Stimulated activated CD8-positive, alpha-beta memory T cell treated with anti-CD3 and anti-CD28 coated beads, Interleukin-7, amount 100 ng/mL, for 1 hour (primary cell): Measurements from ENCODE around the gene TAF11L14.
"Not testable (repeated sequence)": the region's sequence is repeated elsewhere in the genome, so short reads cannot be mapped to it uniquely, and the experiment has no call there.

Source experiments
- DNase-seq, 2 donors: peaks; one replicate each; pipeline ENCODE4 v3.0.0-alpha.2; 2020; ENCODE audit warnings: low read depth in 2 of 2

TAF11L14 gene

GRCh38 chr5:17634160-17634559 is at the start of gene TAF11L14:
Gene TAF11L14 (plus strand): TSS chr5:17634460.
- DNase-seq, result no peak

- not testable (repeated sequence) for DNase-seq
Measured at GRCh38 chr5:17585658-17586057, 48.6 kb upstream of the TAF11L14 start, which contains the start of gene TAF11L7. Gene TAF11L7 (minus strand): TSS chr5:17585758.

GRCh38 chr5:17590860-17591259 is 43.4 kb upstream of the TAF11L14 start, which contains the start of gene TAF11L8:
Gene TAF11L8 (minus strand): TSS chr5:17590960.
- not testable (repeated sequence) for DNase-seq

GRCh38 chr5:17594255-17594654 is 40.0 kb upstream of the TAF11L14 start, which contains the start of gene TAF11L9:
Gene TAF11L9 (minus strand): TSS chr5:17594394.
- DNase-seq, result not testable (repeated sequence)

GRCh38 chr5:17597728-17598127 is 36.5 kb upstream of the TAF11L14 start, which contains the start of gene TAF11L10:
Gene TAF11L10 (minus strand): TSS chr5:17597828.
- not testable (repeated sequence) for DNase-seq

- DNase-seq, result not testable (repeated sequence)
Measured at GRCh38 chr5:17603880-17604279, 30.4 kb upstream of the TAF11L14 start, which contains the start of gene TAF11L11. Gene TAF11L11 (plus strand): TSS chr5:17604183.

GRCh38 chr5:17604951-17605350 is 29.3 kb upstream of the TAF11L14 start:
- no peak for DNase-seq

GRCh38 chr5:17607461-17607860 is 26.8 kb upstream of the TAF11L14 start:
- DNase-seq, result not testable (repeated sequence)

- not testable (repeated sequence) for DNase-seq
Measured at GRCh38 chr5:17610092-17610491, 24.2 kb upstream of the TAF11L14 start, which contains the start of gene TAF11L12. Gene TAF11L12 (plus strand): TSS chr5:17610392.

- DNase-seq, result no peak
Measured at GRCh38 chr5:17614872-17615605, 19.2 kb upstream of the TAF11L14 start.

GRCh38 chr5:17619354-17619753 is 14.9 kb upstream of the TAF11L14 start:
- no peak for DNase-seq

GRCh38 chr5:17620627-17621026 is 13.6 kb upstream of the TAF11L14 start:
- no peak for DNase-seq

- DNase-seq, result no peak
Measured at GRCh38 chr5:17625686-17626085, 8.6 kb upstream of the TAF11L14 start.

- not testable (repeated sequence) for DNase-seq
Measured at GRCh38 chr5:17631788-17632187, 2.5 kb upstream of the TAF11L14 start, which contains the start of gene TAF11L13. Gene TAF11L13 (plus strand): TSS chr5:17632088.

- DNase-seq, result not testable (repeated sequence)
Measured at GRCh38 chr5:17649232-17649631, 15.0 kb downstream of the TAF11L14 start.

- DNase-seq, result not testable (repeated sequence)
Measured at GRCh38 chr5:17655201-17655759, 21.0 kb downstream of the TAF11L14 start.

GRCh38 chr5:17655921-17656320 is 21.7 kb downstream of the TAF11L14 start:
- no peak for DNase-seq

- DNase-seq, result no peak
Measured at GRCh38 chr5:17663182-17663581, 28.9 kb downstream of the TAF11L14 start.

- DNase-seq, result no peak
Measured at GRCh38 chr5:17665836-17666235, 31.6 kb downstream of the TAF11L14 start.

GRCh38 chr5:17666726-17667235 is 32.5 kb downstream of the TAF11L14 start:
- no peak for DNase-seq

GRCh38 chr5:17670353-17670752 is 36.1 kb downstream of the TAF11L14 start:
- no peak for DNase-seq

- DNase-seq, result no peak
Measured at GRCh38 chr5:17678751-17679324, 44.6 kb downstream of the TAF11L14 start.
